GM12878 (cell line): ENCODE data around the gene HIVEP1. TPM values are rescaled to one million over a fixed set of nuclear protein-coding genes. Genes with fewer than 3 reads are reported as not detected.

ENCODE experiments used
- ATAC-seq: fragments of 200-7000 bp; cut with Tn5 transposase; 3 replicates; pipeline ENCODE4 v1.9.1; 2020; ENCODE audit warnings: mild to moderate bottlenecking, moderate library complexity
- BruUV-seq: library from RNA; stranded (reverse); fragments of 400-500 nt; replicated peaks from 2 replicates; lab custom pipeline; 2021; lab: Mats Ljungman, UMichigan
- CTCF ChIA-PET: fragments of 300-600 bp; sonication (Branson Sonifier 250); formaldehyde crosslinking; extraction: SDS; loops from one replicate; lab custom pipeline; 2021; ENCODE audit warnings: inconsistent platforms; lab: Yijun Ruan, JAX
- POLR2A ChIA-PET: fragments of 350-600 bp; formaldehyde crosslinking; extraction: SDS; loops from one replicate; lab custom pipeline; 2021; ENCODE audit warnings: inconsistent platforms; lab: Charles Lee
- RAD21 ChIA-PET: fragments of 300-600 bp; sonication (Branson Sonifier 250); formaldehyde crosslinking; loops from one replicate; lab custom pipeline; 2023; ENCODE audit warnings: antibody characterized with exemption; ENCODE audit not compliant: unreplicated experiment; lab: Charles Lee
- SMC1A ChIA-PET: fragments of 300-600 bp; sonication (Branson Sonifier 250); formaldehyde crosslinking; loops from one replicate; lab custom pipeline; 2023; ENCODE audit not compliant: unreplicated experiment, uncharacterized antibody; lab: Charles Lee
- DNase-seq: peaks from one replicate; pipeline ENCODE4 v3.0.0-alpha.2; 2011; ENCODE audit warnings: low read depth, low spot score
- FAIRE-seq: peaks from 3 replicates; lab custom pipeline; 2011; peaks lifted over from hg19 to GRCh38; lab: Jason Lieb, UNC
- H2AFZ ChIP-seq: 2 replicates; pipeline ENCODE4 v1.6.0; 2011; ENCODE audit warnings: low read depth, low read length, control low read depth; ENCODE audit not compliant: control insufficient read depth
- H3K27ac ChIP-seq: 2 replicates; pipeline ENCODE4 v1.5.1; 2011; ENCODE audit warnings: control low read depth; ENCODE audit not compliant: control insufficient read depth, insufficient read depth
- H3K27me3 ChIP-seq, 2 experiments: replicated peaks in 1 of 2; 2 replicates each; pipeline versions ENCODE4 v1.6.0 to v1.6.1; 2011; ENCODE audit warnings: low read length in 1 of 2; ENCODE audit not compliant: control insufficient read depth in 2 of 2, insufficient read depth in 2 of 2
- H3K36me3 ChIP-seq, 2 experiments: 2 replicates each; pipeline ENCODE4 v1.5.1; 2011; ENCODE audit warnings: low read length in 1 of 2; ENCODE audit not compliant: control insufficient read depth in 2 of 2, insufficient read depth in 2 of 2
- H3K4me1 ChIP-seq: 2 replicates; pipeline ENCODE4 v1.6.1; 2011; ENCODE audit warnings: mild to moderate bottlenecking, low read length, moderate library complexity, mixed read lengths; ENCODE audit not compliant: control insufficient read depth, insufficient read depth
- H3K4me2 ChIP-seq: 2 replicates; pipeline ENCODE4 v1.6.0; 2011; ENCODE audit warnings: control low read depth; ENCODE audit not compliant: control insufficient read depth, insufficient read depth
- H3K4me3 ChIP-seq: fragments of 200-600 bp; sonication (generic); 2 replicates; pipeline ENCODE4 v1.5.1; 2016
- H3K79me2 ChIP-seq: 2 replicates; pipeline ENCODE4 v1.6.0; 2011; ENCODE audit warnings: low read length; ENCODE audit not compliant: control insufficient read depth, insufficient read depth
- H3K9ac ChIP-seq: 2 replicates; pipeline ENCODE4 v1.8.0; 2011; ENCODE audit warnings: low read length, control low read depth, mixed read lengths; ENCODE audit not compliant: control insufficient read depth, insufficient read depth
- H3K9me3 ChIP-seq: replicated peaks from 3 replicates; pipeline ENCODE4 v1.5.1; 2011; ENCODE audit warnings: mild to moderate bottlenecking, low read length; ENCODE audit not compliant: control insufficient read depth, insufficient read depth
- H4K20me1 ChIP-seq: 2 replicates; pipeline ENCODE4 v1.6.0; 2011; ENCODE audit not compliant: control insufficient read depth, insufficient read depth
- ESRRA ChIP-seq: IDR thresholded peaks from 2 replicates; pipeline ENCODE4 v1.6.1; 2012; ENCODE audit warnings: mild to moderate bottlenecking, low read length, improper control_type of control experiment
- ETV6 ChIP-seq, 2 experiments: fragments of 450-650 bp in 1 of 2; IDR thresholded peaks in 1 of 2; conservative IDR thresholded peaks in 1 of 2; 2 replicates each; pipeline ENCODE4 v1.6.1; 2014; ENCODE audit warnings: antibody characterized with exemption in 1 of 2, borderline replicate concordance in 1 of 2, low read depth in 1 of 2, mild to moderate bottlenecking in 1 of 2, moderate library complexity in 1 of 2
- EZH2 ChIP-seq: IDR thresholded peaks from 2 replicates; pipeline ENCODE4 v1.6.1; 2012; ENCODE audit warnings: low read depth, mild to moderate bottlenecking, control low read depth, inconsistent platforms, low read length, borderline replicate concordance; ENCODE audit not compliant: control insufficient read depth
- FOXK2 ChIP-seq: fragments of 450-650 bp; IDR thresholded peaks from 2 replicates; pipeline ENCODE4 v1.6.1; 2017; ENCODE audit warnings: mild to moderate bottlenecking, moderate library complexity
- IKZF1 ChIP-seq: fragments of 450-650 bp; conservative IDR thresholded peaks from 2 replicates; pipeline ENCODE4 v1.6.1; 2017; ENCODE audit warnings: antibody characterized with exemption, mild to moderate bottlenecking
- KLF5 ChIP-seq: fragments of 450-650 bp; IDR thresholded peaks from 2 replicates; pipeline ENCODE4 v1.6.1; 2014; ENCODE audit warnings: mild to moderate bottlenecking; ENCODE audit not compliant: partially characterized antibody
- MTA3 ChIP-seq: IDR thresholded peaks from 2 replicates; pipeline ENCODE4 v1.6.1; 2012; ENCODE audit warnings: low read length, inconsistent platforms, borderline replicate concordance
- MYB ChIP-seq: fragments of 150-350 bp; IDR thresholded peaks from 2 replicates; pipeline ENCODE4 v1.6.1; 2014; ENCODE audit warnings: mild to moderate bottlenecking, low read depth, low read length, borderline replicate concordance
- RB1 ChIP-seq: fragments of 450-650 bp; formaldehyde crosslinking; IDR thresholded peaks from 2 replicates; pipeline ENCODE4 v1.6.1; 2017; ENCODE audit warnings: mild to moderate bottlenecking, borderline replicate concordance
- RUNX3 ChIP-seq: IDR thresholded peaks from 2 replicates; pipeline ENCODE4 v1.6.1; 2012; ENCODE audit warnings: low read length, inconsistent platforms
- STAT3 ChIP-seq: IDR thresholded peaks from 2 replicates; pipeline ENCODE4 v1.6.1; 2011; ENCODE audit warnings: low read depth, low read length, improper control_type of control experiment
- WRNIP1 ChIP-seq: IDR thresholded peaks from 2 replicates; pipeline ENCODE4 v1.6.1; 2011; ENCODE audit warnings: low read depth, low read length, improper control_type of control experiment, borderline replicate concordance
- YY1 ChIP-seq: IDR thresholded peaks from 2 replicates; pipeline ENCODE4 v1.6.1; 2011; ENCODE audit warnings: low read depth, mild to moderate bottlenecking, low read length
- ZBED1 ChIP-seq: IDR thresholded peaks from 2 replicates; pipeline ENCODE4 v1.6.1; 2016; ENCODE audit warnings: borderline replicate concordance
- WGBS: methylation state at CpG from one replicate; pipeline ENCODE4 v1.1.6; 2016; ENCODE audit warnings: low lambda C conversion rate; ENCODE audit not compliant: insufficient replicate concordance, insufficient coverage; ENCODE audit errors: missing lambda C conversion rate; 5-methylcytosine and 5-hydroxymethylcytosine counted together
- in situ Hi-C: fragments of 300-500 bp; cut with MboI; formaldehyde crosslinking; loops from 9 replicates; pipeline ENCODE4 v1.14.3; 2018; ENCODE audit warnings: mixed read lengths
- intact Hi-C: fragments of 100-400 bp; cut with micrococcal nuclease; formaldehyde crosslinking; loops from one replicate; pipeline ENCODE4 v1.14.2; 2022; ENCODE audit not compliant: unreplicated experiment
- polyA plus RNA-seq, 11 experiments: library from polyadenylated mRNA; depleted of rRNA in 4 of 11; unstranded in 6 of 11; stranded (reverse) in 5 of 11; fragments of >200 nt; fragmentation: Nextera tagmentation in 4 of 11; fragmentation: Illumina TruSeq in 1 of 11; extraction: Ambion mirVana in 4 of 11; extraction: Trizol in 1 of 11; gene quantifications; 1 replicate in 1 of 11; 2 replicates in 10 of 11; pipeline versions ENCODE4 v1.2.1 to v1.2.3, GENCODE V29; 2011 to 2016; ENCODE audit warnings: inconsistent platforms in 2 of 11, missing spikeins in 2 of 11, low read depth in 1 of 11
- total RNA-seq, 4 experiments: library from RNA; depleted of rRNA in 3 of 4; stranded (reverse); fragments of >200 nt in 3 of 4; fragmentation: Illumina TruSeq in 1 of 4; extraction: Trizol in 1 of 4; gene quantifications; 2 replicates each; pipeline versions ENCODE4 v1.2.1 to v1.2.3, GENCODE V29; 2013 to 2021
- TF ChIP-seq, protein P1 (sequence below): IDR thresholded peaks from 2 replicates; pipeline ENCODE4 v1.6.1; 2011; ENCODE audit warnings: low read depth, low read length, improper control_type of control experiment, borderline replicate concordance

The HIVEP1 gene
- total and polyA plus RNA-seq, 10 of the 15 experiments (the other 5 are each of a cell fraction or from before 2014, with no cell fraction given) = 4.3 to 37.5 (median 21.6) TPM

DNA sequence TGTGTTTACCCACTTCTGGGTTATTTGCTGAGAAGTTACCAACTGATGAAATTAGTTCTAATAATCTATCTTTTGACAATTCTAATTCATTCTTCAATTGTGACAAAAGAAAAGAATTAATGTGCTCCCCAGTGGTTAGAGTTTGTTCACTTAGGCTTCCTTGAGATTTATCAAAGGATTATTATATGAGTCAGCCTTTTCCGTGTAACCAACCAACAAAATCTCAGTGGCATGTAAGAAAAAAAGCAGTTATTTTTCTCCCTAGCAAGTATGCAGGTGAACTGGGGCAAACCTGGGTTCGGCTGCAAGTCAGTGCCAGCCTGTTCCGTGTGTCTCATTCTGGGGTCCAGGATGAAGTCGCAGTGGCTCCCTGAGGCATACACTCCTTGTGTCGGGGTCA lies 28.8 kb upstream of the HIVEP1 start (continued):
- TF ChIP-seq MYB = no peak
- TF ChIP-seq WRNIP1 = no peak
- no peak for TF ChIP-seq ESRRA
- TF ChIP-seq RUNX3 = no peak
- TF ChIP-seq MTA3 = no peak
- no peak for TF ChIP-seq EZH2
- no peak for TF ChIP-seq ETV6 (conservative IDR thresholded peaks at IDR 0.05 in 1 of 2, IDR thresholded peaks at IDR 0.05 in 1 of 2; ENCODE audit: borderline replicate concordance in 1 of 2, low read depth in 1 of 2)
- TF ChIP-seq, protein P1, sequence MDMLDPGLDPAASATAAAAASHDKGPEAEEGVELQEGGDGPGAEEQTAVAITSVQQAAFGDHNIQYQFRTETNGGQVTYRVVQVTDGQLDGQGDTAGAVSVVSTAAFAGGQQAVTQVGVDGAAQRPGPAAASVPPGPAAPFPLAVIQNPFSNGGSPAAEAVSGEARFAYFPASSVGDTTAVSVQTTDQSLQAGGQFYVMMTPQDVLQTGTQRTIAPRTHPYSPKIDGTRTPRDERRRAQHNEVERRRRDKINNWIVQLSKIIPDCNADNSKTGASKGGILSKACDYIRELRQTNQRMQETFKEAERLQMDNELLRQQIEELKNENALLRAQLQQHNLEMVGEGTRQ = no peak
- no peak for TF ChIP-seq RB1
- TF ChIP-seq STAT3 = no peak

DNA sequence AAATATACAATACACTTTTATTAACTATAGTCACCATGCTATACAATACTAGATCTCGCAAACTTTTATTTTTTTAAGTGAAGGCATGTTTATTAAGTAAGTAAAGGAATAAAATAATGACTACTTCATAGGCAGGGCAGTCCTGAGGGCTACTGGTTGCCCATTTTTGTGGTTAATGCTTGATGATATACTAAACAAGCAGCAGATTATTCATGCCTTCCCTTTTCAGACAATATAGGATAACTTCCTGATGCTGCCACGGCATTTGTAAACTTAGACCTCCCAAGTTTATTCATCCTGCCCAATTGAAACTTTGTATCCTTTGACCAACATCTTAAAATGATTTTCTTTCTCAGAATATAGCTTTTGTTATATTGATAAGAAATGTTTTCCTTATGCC lies 24.7 kb upstream of the HIVEP1 start:
- CTCF ChIA-PET = interaction anchor here (0.9 kb wide), 1 partner anchor 8 kb away, joined by 4 read pairs; no protein-coding TSS in a partner anchor
- H3K9me3 ChIP-seq = no peaks in the 10 kb centered on the region
- DNase-seq (no peak), FAIRE-seq (no peak), ATAC-seq (no peak)
- no peaks in the 10 kb centered on the region for H3K36me3 ChIP-seq
- H3K4me2 ChIP-seq = no peak overlapping the region
- H3K27me3 ChIP-seq = no peaks in the 10 kb centered on the region
- 55% methylated on average over 2 of the region's 2 CpGs for WGBS
- no peaks in the 10 kb centered on the region for H3K79me2 ChIP-seq
- no peak overlapping the region for H2AFZ ChIP-seq
- POLR2A ChIA-PET = no interaction called here
- no peak overlapping the region for H3K27ac ChIP-seq
- H3K4me3 ChIP-seq = no peak overlapping the region
- intact Hi-C loops (no loop called here), in situ Hi-C loops (no loop called here)
- H4K20me1 ChIP-seq = no peaks in the 10 kb centered on the region
- SMC1A ChIA-PET = interaction anchor here (1.3 kb wide), 1 partner anchor 10 kb away, joined by 4 read pairs; no protein-coding TSS in a partner anchor
- no peak overlapping the region for H3K9ac ChIP-seq
- no peak for TF ChIP-seq MTA3
- TF ChIP-seq FOXK2 = no peak
- TF ChIP-seq KLF5 = no peak
- no peak for TF ChIP-seq YY1
- no peak for TF ChIP-seq IKZF1
- no peak for TF ChIP-seq ZBED1
- H3K4me1 ChIP-seq = no peaks in the 10 kb centered on the region
- no TSS peak for BruUV-seq
- RAD21 ChIA-PET = no interaction called here
